LNCaP clone FGC (cell line): ENCODE data around the gene PTPN22.

Experiments
- DNase-seq: peaks from one replicate; pipeline ENCODE4 v3.0.0-alpha.2; 2011; ENCODE audit warnings: low read depth
- H3K4me3 ChIP-seq: 2 replicates; pipeline ENCODE4 v1.5.1; 2011; ENCODE audit warnings: mild to moderate bottlenecking, low read depth, low read length, control low read depth
- CTCF ChIP-seq: IDR thresholded peaks from 2 replicates; pipeline ENCODE4 v1.5.1; 2012; ENCODE audit warnings: mild to moderate bottlenecking; ENCODE audit not compliant: control insufficient read depth, insufficient read depth; ENCODE audit errors: extremely low read depth

Gene PTPN22

DNA sequence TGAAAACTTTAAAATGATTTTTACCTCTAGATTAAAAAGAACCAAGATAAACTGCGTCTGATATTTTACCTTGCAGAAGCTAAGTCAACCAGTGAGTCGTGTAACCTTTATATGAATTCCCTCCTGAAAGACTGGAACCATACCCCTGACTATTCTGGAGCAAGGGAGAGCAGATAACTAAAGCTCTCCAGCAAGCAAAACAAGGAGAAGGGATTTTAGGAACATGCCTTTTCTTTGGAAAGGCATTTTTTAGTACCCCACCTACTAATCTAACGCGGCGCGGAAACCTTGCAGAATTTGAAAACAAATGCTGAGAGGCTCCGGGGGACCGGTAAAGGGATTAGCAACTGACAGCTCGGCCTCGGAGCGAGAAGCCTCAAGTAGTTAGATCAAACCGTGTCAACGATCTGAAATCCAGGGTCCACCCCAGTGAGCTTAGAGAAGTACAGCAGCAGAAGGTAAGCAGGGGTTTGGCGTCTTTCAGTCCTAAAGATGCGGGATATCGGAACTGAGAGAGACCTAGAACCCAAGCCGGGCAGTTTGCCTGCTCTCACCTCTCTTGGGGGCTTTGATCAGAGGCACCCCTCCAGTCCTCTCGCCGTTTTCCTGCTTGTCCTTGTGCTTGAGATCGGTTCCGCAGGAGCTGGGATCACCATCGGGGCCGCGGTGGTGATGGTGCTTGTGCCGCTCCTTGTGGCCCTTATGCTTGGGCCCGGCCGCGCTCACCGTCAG, 60.2 kb downstream of the PTPN22 start:
- H3K4me3 ChIP-seq = peak overlapping the region; percentile 97
- no peak for TF ChIP-seq CTCF
- DNase-seq = no peak

- peak overlapping the region; percentile 97 for H3K4me3 ChIP-seq
- TF ChIP-seq CTCF = no peak
- no peak for DNase-seq
Observed at GRCh38 chr1:113809670-113810602, 61.6 kb downstream of the PTPN22 start.

GRCh38 chr1:113808450-113809195, 62.9 kb downstream of the PTPN22 start:
- H3K4me3 ChIP-seq = no peak overlapping the region
- no peak for TF ChIP-seq CTCF
- no peak for DNase-seq

GRCh38 chr1:113805639-113806038, 65.9 kb downstream of the PTPN22 start:
- no peak overlapping the region for H3K4me3 ChIP-seq
- no peak for TF ChIP-seq CTCF
- DNase-seq = no peak

DNA sequence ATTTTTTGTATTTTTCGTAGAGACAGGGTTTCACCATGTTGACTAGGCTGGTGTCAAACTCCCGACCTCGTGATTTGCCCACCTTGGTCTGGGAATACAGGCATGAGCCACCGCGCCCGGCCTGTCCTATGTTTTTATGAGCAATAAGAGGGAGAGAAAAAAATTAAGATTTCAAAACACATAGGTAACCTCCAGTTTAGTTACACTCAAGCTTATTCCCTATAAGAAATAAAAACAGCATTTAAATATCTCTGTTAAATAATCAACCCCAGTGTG, 66.3 kb downstream of the PTPN22 start:
- no peak for DNase-seq
- no peak overlapping the region for H3K4me3 ChIP-seq
- no peak for TF ChIP-seq CTCF

GRCh38 chr1:113804421-113805255, 66.9 kb downstream of the PTPN22 start:
- DNase-seq = no peak
- H3K4me3 ChIP-seq = no peak overlapping the region

More at GRCh38 chr1:113804421-113805255, 66.9 kb downstream of the PTPN22 start:
- no peak for TF ChIP-seq CTCF
